Fibroblast of pulmonary artery (primary cell): Measurements from ENCODE around the gene ZNF580.

Experiments
- DNase-seq: peaks from one replicate; pipeline ENCODE4 v3.0.0-alpha.2; 2010; ENCODE audit warnings: low read depth
- H3K4me3 ChIP-seq: replicated peaks from 2 replicates; pipeline ENCODE4 v1.5.1; 2011; ENCODE audit warnings: low read depth, mild to moderate bottlenecking, control low read depth, low read length, moderate library complexity
- TF ChIP-seq, protein P1 (sequence below): IDR thresholded peaks from 2 replicates; pipeline ENCODE4 v1.5.1; 2011; ENCODE audit warnings: mild to moderate bottlenecking, control low read depth, low read length, inconsistent platforms; ENCODE audit errors: missing control alignments

The ZNF580 gene

DNA sequence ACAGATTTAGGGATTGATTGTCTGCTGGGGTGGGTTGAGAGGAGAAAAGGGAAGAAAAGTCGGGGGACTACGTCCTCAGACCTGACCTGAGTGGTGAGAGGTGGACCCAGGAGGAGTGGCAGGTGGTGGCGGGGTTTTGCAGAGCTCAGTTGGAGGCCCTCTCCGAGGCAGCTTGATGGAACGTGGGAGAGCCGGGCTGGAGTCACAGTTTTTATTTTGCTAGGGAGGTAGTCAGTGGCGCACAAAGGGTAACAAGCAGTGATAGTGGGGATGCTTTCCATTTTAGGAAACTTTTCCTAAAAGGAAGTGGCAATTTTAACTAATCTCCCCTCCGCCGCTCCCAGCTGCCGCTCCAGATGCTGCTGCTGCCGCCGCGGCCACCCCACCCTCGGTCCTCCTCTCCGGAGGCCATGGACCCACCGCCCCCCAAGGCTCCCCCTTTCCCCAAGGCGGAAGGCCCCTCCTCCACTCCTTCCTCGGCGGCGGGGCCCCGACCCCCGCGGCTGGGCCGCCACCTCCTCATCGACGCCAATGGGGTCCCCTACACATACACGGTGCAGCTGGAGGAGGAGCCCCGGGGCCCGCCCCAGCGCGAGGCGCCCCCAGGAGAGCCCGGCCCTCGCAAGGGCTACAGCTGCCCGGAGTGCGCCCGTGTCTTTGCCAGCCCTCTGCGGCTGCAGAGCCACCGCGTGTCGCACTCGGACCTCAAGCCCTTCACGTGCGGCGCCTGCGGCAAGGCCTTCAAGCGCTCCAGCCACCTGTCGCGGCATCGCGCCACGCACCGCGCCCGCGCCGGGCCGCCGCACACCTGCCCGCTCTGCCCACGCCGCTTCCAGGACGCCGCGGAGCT lies 1.6 kb downstream of the ZNF580 start:
- TF ChIP-seq, protein P1, sequence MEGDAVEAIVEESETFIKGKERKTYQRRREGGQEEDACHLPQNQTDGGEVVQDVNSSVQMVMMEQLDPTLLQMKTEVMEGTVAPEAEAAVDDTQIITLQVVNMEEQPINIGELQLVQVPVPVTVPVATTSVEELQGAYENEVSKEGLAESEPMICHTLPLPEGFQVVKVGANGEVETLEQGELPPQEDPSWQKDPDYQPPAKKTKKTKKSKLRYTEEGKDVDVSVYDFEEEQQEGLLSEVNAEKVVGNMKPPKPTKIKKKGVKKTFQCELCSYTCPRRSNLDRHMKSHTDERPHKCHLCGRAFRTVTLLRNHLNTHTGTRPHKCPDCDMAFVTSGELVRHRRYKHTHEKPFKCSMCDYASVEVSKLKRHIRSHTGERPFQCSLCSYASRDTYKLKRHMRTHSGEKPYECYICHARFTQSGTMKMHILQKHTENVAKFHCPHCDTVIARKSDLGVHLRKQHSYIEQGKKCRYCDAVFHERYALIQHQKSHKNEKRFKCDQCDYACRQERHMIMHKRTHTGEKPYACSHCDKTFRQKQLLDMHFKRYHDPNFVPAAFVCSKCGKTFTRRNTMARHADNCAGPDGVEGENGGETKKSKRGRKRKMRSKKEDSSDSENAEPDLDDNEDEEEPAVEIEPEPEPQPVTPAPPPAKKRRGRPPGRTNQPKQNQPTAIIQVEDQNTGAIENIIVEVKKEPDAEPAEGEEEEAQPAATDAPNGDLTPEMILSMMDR = no peak
- no peak for DNase-seq

DNA sequence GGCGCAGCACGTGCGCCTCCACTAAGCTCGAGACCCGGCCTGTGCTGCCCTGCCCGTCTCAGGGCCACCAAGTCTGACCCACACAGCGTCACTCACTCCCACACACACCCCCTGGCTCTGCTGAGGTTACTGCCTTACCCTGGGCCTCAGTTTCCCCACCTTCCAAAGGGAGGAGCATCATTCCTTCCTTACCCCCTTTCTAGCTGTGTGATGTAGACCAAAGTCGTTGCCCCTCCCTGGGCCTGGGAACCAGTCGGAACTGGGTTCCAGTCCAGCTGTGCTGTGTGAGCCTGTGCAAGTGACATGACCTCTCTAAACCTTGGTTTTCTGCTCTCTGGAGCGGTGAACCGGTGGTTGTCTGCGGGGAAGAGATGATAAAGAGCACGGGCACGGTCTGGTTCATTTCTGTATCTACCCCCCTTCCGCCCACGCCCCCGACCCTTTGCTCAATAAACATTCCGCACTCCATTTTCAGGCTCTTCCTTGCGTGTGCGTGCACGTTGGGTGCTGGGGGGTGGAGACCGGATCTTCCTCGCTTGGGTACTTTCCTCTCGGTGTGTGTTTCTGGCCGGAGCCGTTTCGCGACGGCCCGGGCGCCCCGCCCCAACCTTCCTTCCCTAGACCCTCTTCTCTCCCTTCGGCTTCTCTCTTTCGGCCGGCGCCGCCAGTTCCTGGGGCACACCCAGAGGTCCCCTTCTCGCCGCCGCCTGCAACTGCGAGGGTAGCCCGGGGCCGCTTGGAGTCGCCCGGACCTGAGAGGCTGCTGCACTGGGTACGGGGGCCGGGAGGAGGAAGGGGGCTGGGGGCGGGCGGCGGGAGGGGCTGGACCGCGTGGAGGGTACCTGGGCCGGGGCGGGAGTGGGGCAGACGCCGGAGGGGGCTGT lies 2.4 kb downstream of the ZNF580 start, which contains the start of gene ZNF581:
Gene ZNF581 (plus strand): TSS at position 647 of the 884 bp plus-strand sequence. CDS start 923 bp downstream, outside the sequence.
- DNase-seq = peak; percentile 79
- H3K4me3 ChIP-seq = peak within 1 kb of the TSS; percentile 88
- TF ChIP-seq, protein P1 = no peak

More for the DNA sequence above, 1.6 kb downstream of the ZNF580 start:
- peak overlapping the region; percentile 88 for H3K4me3 ChIP-seq

DNA sequence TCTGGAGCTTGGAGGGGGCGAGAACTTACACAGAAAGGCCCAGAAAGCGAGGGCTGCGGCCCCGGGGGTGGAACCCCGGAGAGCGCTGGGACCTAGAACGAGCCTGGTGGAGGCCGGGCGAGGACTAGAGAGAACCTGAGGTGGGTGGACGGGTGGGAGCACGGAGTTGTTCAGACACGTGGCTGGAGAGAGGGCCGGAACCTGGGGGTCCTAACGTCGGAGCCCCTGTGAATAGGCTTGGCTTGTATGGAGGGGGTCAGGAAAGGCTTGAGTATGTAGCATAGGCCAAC lies 3.0 kb downstream of the ZNF580 start:
- TF ChIP-seq, protein P1 = no peak
- no peak for DNase-seq
- peak overlapping the region; percentile 88 for H3K4me3 ChIP-seq

DNA sequence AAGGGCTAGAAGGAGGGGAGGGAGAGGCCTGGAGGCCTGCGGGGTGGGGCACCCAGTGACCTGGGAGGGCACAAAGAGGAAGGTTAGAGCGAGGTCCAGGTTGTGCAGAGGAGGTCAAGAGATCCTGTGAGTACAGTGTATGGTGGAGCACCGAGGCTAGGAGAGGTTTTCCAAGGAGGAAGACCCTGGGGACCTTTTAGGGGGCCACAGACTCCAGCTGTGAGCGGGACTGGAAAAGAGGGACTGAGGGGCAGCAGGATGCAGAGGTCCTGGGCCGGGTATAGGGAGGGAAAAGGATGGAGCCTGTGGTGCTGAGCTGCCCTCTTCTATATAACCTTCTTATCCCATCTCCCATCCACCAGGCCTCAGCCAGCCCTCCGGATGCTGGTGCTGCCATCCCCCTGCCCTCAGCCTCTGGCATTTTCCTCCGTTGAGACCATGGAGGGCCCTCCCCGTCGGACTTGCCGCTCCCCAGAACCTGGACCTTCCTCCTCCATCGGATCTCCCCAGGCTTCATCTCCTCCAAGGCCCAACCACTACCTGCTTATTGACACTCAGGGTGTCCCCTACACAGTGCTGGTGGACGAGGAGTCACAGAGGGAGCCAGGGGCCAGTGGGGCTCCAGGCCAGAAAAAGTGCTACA lies 3.5 kb downstream of the ZNF580 start:
- DNase-seq = no peak
- TF ChIP-seq, protein P1 = no peak
- peak overlapping the region; percentile 88 for H3K4me3 ChIP-seq

DNA sequence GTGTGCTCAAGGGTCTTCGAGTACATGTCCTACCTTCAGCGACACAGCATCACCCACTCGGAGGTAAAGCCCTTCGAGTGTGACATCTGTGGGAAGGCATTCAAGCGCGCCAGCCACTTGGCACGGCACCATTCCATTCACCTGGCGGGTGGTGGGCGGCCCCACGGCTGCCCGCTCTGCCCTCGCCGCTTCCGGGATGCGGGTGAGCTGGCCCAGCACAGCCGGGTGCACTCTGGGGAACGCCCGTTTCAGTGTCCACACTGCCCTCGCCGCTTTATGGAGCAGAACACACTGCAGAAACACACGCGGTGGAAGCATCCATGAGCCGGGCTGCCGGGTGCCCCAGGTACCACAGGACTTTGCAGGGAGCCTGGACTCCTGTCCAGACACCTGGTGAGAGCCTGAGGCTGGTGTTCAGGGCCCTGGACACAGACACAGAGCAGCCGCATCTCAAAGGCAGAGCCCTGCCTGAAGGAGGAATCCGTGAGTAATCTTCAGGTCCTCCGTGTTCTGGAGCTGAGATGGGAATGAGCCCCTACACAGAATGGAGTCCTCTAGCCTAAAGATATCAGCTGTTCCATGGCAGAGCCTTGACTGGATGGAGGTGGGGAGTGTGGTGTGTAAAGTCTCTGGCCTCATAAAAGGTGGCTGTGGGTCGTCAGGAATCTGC lies 4.2 kb downstream of the ZNF580 start:
- H3K4me3 ChIP-seq = peak overlapping the region; percentile 88
- TF ChIP-seq, protein P1 = no peak
- no peak for DNase-seq

DNA sequence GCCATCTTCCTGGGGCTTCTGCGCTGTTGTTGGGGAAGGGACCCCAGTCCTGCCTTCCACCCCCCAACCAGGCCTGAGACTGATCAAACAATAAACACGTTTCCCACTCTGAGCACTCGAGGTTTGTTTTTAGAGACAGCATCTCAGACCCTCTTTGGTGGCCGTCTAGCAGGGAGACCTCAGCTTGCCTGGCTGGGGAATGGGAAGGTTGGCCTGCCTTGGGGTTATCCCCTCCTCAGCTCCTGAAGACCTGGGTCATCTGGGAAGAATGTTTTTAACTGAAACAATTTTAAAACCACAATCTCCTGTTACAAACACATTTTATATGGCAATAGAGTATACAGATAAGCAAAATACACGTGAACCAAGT lies 4.7 kb downstream of the ZNF580 start:
- TF ChIP-seq, protein P1 = no peak
- H3K4me3 ChIP-seq = no peak overlapping the region
- no peak for DNase-seq
